GM19025 (cell line): ENCODE data around the gene SBF2.
"Not testable (repeated sequence)": the region's sequence is repeated elsewhere in the genome, so short reads cannot be mapped to it uniquely, and the experiment has no call there.

Experiments used
- ATAC-seq: cut with Tn5 transposase; IDR thresholded peaks from one replicate; pipeline ENCODE4 v1.9.1; 2021; ENCODE audit warnings: mild to moderate bottlenecking, low read depth, moderate library complexity; ENCODE audit not compliant: unreplicated experiment

The SBF2 gene

GRCh38 chr11:9927670-9928069 is 366.3 kb downstream of the SBF2 start:
- no peak for ATAC-seq

GRCh38 chr11:9923280-9923679 is 370.7 kb downstream of the SBF2 start:
- no peak for ATAC-seq

DNA sequence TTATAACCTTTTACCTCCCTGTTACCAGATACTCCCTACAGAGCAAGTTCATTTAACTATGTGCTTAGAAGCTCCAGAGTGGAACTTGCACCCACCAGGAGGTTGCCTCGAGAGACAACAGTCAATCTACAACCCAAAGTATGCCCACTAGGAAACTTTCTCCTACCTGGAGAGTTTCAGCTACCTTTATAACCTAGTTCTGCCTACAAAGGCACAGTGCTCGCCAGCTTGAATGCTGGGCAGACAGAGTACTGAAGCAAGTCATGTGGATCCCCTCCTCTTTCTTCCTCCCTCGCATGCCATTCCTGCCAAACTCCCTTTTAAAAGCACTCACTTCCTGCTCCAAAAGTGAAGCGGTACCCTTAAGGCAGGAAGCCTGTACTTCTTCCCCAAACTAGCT is 371.2 kb downstream of the SBF2 start:
- ATAC-seq = no peak

DNA sequence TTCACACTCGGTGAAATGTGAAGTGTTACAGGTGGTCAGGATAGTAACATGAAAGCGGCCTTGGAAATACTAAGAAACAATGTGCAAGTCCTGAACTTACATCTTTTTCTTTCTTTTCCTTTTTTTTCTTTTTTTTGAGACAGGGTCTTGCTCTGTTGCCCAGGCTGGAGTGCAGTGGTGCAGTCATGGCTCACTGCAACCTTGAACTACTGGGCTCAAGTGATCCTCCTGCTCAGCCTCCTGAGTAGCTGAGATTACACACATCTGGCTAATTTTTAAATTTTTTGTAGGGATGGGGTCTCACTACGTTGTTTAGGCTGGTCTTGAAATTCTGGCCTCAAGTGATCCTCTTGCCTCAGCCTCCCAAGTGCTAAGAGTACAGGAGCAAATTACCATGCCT is 377.5 kb downstream of the SBF2 start:
- no peak for ATAC-seq

DNA sequence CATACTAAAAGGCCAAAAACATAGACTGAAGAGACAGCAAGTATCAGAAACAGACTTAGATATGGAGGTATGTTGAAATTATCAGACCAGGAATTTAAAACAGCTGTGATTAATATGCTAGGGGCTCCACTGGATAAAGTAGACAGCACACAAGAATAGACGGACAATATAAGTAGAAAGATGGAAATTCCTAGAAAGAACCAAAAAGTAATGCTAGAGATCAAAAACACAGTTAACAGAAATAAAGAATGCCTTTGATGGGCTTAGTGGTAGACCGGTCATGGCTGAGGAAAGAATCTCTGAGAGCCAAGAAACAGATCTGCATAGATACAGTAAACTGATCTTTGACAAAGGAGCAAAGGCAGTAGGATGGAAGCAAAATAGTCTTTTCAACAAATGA is 380.0 kb downstream of the SBF2 start:
- ATAC-seq = no peak

GRCh38 chr11:9905960-9906791 is 387.8 kb downstream of the SBF2 start:
- ATAC-seq = no peak

DNA sequence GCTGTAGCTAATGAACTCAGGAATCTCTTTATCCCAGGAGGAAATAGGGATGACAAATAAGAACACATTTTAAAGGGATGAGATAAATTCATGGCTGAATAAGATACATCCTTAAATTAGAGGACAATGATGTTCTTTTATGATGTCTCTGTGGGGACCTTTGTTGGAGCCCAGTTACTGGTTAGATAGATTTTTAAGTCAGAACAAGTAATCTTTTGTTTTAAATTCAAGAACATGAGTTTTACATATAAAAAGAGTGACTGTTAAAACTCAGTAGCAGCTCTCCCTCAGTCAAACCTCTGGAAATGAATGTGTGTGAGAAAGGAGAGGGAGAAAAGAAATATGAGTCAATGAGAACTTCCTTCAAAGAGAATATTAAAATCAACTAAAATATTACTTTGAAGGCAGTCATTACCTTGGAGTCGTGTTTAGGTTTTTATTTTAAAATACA is 388.5 kb downstream of the SBF2 start:
- ATAC-seq = no peak

DNA sequence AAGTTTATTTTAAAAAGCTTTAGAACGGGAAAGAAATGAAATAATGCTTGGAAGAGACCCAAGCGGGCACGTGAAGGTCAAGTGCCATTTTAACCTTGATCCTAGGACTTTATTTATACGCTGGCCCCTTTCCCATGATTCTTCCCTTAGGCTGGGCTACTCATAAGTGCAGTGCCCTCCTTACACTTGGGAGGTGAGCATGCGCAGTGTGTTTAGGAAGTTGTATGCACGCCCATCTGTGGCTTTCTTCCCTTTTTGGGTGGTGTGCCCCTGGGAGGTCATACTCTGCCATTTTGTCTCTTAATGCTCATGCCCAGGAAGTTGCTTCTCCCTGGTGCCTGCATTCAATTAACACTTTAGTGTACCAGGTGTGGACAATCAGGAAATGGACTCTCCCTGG is 390.4 kb downstream of the SBF2 start:
- no peak for ATAC-seq

GRCh38 chr11:9901943-9902342 is 392.1 kb downstream of the SBF2 start:
- ATAC-seq = no peak

DNA sequence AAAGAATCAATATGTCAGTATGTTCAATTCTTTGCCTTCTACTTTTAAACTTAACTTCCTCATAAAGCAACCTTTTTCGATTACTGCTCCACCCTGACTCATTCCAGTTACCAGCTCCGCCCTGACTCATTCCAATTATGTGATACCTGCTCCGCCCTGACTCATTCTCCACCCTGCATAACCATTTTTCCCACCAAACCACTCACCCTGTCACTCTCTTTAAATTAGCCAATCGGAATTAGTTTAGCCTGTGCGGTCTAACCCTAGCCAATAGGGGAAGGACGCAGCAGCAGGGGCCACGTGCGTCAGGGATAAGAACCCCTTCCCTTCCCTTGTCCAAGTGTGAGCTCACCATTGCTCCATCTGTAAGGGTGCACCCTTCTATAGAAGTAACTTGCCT is 393.8 kb downstream of the SBF2 start:
- not testable (repeated sequence) for ATAC-seq

- ATAC-seq = no peak
These were observed 394.3 kb downstream of the SBF2 start for GRCh38 chr11:9899676-9900075.

DNA sequence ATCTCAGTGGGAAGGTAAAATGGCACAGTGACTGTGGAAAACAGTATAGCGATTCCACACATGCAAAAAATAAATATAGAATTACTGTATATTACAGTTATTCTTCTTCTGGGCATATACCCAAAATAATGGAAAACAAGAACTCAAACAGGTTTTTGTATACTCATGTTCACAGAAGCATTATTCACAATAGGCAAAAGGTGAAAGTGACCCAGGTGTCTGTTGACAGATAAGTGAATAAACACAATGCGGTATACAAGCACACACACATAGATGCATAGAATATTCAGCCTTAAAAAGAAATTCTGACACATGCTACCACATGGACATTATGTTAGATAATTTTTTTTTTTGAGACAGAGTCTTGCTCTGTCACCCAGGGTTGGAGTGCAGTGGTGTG is 397.1 kb downstream of the SBF2 start:
- ATAC-seq = no peak

DNA sequence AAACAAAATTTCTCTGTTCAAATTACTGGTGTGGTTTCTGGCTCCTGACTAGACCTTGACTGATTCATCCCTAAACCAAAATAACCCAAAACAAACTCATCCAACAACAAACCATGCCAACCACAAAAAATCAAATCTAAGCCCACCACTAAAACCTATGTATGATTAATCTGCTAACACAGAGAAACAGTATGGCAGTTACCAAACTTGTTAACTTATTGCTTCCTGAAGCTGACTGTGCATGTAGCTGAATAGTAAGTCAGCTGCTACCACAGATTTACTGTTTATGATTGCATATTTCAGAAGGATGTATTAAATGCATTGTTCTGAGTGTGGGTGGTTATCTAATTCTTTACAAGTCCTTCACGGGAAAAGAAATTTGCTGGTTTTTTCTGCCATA is 399.0 kb downstream of the SBF2 start:
- no peak for ATAC-seq

- no peak for ATAC-seq
These were observed 400.5 kb downstream of the SBF2 start for GRCh38 chr11:9893474-9893873.

- no peak for ATAC-seq
These were observed 405.1 kb downstream of the SBF2 start for GRCh38 chr11:9888938-9889337.

GRCh38 chr11:9887472-9887871 is 406.5 kb downstream of the SBF2 start:
- ATAC-seq = no peak

- no peak for ATAC-seq
These were observed 407.4 kb downstream of the SBF2 start for GRCh38 chr11:9886595-9886994.

DNA sequence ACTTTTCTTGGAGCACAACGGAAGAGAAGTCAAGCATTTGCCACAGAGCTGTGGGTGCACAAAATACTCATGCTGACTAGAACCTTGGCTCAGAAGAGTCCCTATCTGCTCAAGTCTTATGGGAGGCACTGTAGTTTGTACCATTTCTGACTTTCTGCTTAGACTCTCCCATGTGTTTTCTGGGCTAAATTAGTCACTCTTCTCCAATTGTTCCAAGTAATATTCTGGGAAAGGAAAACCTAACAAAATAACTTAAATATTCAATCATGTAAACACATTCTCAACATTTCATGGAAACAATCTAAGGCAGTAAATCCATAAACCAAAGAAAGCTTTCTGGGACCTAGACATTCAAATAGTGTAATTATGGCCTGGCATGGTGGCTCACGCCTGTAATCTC is 409.4 kb downstream of the SBF2 start:
- no peak for ATAC-seq

GRCh38 chr11:9880657-9881056 is 413.4 kb downstream of the SBF2 start:
- no peak for ATAC-seq

DNA sequence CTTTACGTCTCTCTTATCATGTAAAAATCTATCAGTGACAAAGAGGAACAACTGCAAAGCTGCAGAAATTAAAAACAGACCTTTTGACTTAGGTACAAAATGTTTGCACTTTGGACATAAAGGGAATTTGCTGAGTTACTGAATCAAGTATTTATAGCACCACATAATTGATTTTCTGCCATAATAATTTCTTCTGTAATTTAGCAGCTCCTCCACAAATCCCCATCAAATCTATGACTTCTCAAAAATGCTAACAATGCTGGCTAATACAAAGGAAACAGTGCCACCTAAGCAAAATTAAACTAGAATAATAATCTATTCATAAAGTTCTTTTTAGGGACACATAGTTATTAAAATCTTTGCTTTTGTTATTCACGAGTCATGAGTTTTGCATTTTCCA is 415.1 kb downstream of the SBF2 start:
- ATAC-seq = no peak

DNA sequence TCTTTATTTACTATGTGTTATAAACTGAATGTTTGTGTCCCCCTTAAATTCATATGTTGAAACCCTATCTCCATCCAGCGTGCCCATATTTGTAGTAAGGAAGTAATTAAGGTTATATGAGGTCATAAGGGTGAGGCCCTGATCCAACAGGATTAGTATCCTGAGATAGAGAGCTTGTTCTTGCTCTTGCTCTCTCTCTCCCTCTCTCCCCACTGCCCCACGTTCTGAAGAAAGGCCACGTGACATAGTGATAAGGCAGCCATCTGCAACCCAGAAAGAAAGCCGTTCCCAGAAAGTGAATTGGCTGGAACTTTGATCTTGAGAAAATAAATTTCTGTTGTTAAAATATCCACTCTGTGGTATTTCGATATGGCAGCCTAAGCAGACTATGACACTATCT is 417.7 kb downstream of the SBF2 start:
- no peak for ATAC-seq

- no peak for ATAC-seq
These were observed 418.2 kb downstream of the SBF2 start for GRCh38 chr11:9875862-9876261.

- no peak for ATAC-seq
These were observed 418.6 kb downstream of the SBF2 start for GRCh38 chr11:9875399-9875798.
